Left ventricle myocardium inferior (tissue), 1 donor: ENCODE results near the gene AHCYL1. TPM values are rescaled to one million over a fixed set of nuclear protein-coding genes. Genes with fewer than 3 reads are reported as not detected.

Experiments used
- DNase-seq: peaks from one replicate; pipeline ENCODE4 v3.0.0-alpha.2; 2020
- H3K27ac ChIP-seq: fragments of 200-600 bp; replicated peaks from 2 replicates; pipeline ENCODE4 v1.8.0; 2021
- H3K27me3 ChIP-seq: fragments of 200-600 bp; 2 replicates; pipeline ENCODE4 v1.8.0; 2021; ENCODE audit warnings: low read depth
- H3K36me3 ChIP-seq: fragments of 200-600 bp; 2 replicates; pipeline ENCODE4 v1.8.0; 2021
- H3K4me1 ChIP-seq: fragments of 200-600 bp; 2 replicates; pipeline ENCODE4 v1.8.0; 2021
- H3K4me3 ChIP-seq: fragments of 200-600 bp; 2 replicates; pipeline ENCODE4 v1.8.0; 2021; ENCODE audit warnings: mild to moderate bottlenecking, moderate library complexity
- H3K9me3 ChIP-seq: fragments of 200-600 bp; replicated peaks from 2 replicates; pipeline ENCODE4 v1.8.0; 2021
- intact Hi-C: fragments of 100-400 bp; cut with micrococcal nuclease; formaldehyde crosslinking; loops from one replicate; pipeline ENCODE4 v1.11.0; 2022
- total RNA-seq: library from RNA; stranded (reverse); fragmentation: NEBNext Ultra II Directional; extraction: Animal tissue kit (Norgen Biotek cat#: 25700); gene quantifications from one replicate; pipeline ENCODE4 v1.2.1, GENCODE V29; 2021
- TF ChIP-seq, protein P1 (sequence below): fragments of 200-600 bp; IDR thresholded peaks from 2 replicates; pipeline ENCODE4 v1.8.0; 2021; ENCODE audit warnings: antibody characterized with exemption, mild to moderate bottlenecking, borderline replicate concordance
- donor health status: DM: no; HTN: yes; CAD: no; lungs with severe emphysema.

Gene AHCYL1
- total RNA-seq, 1 donor from 2014 or later: 45.2 TPM

DNA sequence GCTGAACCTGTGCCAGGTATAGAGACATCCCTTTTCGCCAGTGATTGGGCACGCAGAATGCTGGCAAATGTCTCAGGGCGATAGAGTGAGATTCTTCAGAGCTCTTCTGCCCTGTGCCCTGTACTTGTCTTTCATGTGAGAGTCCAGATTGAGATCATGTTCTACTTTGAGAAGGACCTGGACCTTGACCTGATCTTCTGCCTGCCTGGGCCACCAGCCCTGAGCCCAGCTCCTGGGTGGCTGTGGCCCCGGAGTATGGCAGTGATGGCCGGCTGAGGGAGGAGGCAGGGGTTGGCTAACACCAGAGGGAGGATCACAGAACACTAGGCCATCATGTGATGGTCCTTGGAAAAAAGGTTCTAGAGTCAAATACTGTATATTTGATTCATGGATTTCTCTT lies 63.7 kb downstream of the AHCYL1 start:
- no peaks in the 10 kb centered on the region for H3K9me3 ChIP-seq
- peaks cover 100% of the 10 kb centered on the region for H3K36me3 ChIP-seq
- H3K4me1 ChIP-seq: peaks cover 35% of the 10 kb centered on the region
- DNase-seq: no peak
- H3K27ac ChIP-seq: no peak overlapping the region
- H3K27me3 ChIP-seq: no peaks in the 10 kb centered on the region
- intact Hi-C loops: no loop called here
- TF ChIP-seq, protein P1, sequence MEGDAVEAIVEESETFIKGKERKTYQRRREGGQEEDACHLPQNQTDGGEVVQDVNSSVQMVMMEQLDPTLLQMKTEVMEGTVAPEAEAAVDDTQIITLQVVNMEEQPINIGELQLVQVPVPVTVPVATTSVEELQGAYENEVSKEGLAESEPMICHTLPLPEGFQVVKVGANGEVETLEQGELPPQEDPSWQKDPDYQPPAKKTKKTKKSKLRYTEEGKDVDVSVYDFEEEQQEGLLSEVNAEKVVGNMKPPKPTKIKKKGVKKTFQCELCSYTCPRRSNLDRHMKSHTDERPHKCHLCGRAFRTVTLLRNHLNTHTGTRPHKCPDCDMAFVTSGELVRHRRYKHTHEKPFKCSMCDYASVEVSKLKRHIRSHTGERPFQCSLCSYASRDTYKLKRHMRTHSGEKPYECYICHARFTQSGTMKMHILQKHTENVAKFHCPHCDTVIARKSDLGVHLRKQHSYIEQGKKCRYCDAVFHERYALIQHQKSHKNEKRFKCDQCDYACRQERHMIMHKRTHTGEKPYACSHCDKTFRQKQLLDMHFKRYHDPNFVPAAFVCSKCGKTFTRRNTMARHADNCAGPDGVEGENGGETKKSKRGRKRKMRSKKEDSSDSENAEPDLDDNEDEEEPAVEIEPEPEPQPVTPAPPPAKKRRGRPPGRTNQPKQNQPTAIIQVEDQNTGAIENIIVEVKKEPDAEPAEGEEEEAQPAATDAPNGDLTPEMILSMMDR: no peak
- no peak overlapping the region for H3K4me3 ChIP-seq

DNA sequence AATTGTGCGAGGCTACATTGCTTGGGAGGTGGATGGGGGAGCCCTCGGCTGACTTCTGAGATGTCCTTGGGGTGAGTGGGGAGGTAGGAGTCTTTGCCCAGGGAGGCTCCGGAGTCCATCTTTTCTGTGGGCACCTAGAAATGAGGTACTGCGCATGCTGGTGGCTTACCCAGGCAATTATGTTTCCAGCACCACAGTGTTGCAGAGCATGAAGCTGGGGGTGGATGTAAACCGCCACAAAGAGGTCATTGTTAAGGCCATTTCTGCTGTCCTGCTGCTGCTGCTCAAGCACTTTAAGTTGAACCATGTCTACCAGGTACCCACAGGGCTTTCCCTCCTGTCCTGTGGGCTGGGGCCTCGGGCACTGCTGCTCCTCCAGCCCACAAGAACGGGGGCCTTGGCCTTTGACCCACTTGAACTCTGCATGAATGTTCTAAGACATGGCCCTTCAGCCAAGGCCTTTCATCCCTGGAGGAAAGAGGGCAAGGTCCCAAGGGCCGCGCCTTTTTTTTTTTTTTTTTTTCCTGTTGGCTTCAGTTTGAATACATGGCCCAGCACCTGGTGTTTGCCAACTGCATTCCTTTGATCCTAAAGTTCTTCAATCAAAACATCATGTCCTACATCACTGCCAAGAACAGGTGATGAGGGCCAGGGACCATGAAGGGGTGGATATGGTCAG lies 64.5 kb downstream of the AHCYL1 start:
- no peak overlapping the region for H3K4me3 ChIP-seq
- no peaks in the 10 kb centered on the region for H3K9me3 ChIP-seq
- H3K27ac ChIP-seq: peak overlapping the region; percentile 69
- TF ChIP-seq, protein P1: no peak
- peaks cover 100% of the 10 kb centered on the region for H3K36me3 ChIP-seq
- DNase-seq: no peak
- H3K27me3 ChIP-seq: no peaks in the 10 kb centered on the region
- peaks cover 40% of the 10 kb centered on the region for H3K4me1 ChIP-seq
- intact Hi-C loops: no loop called here

DNA sequence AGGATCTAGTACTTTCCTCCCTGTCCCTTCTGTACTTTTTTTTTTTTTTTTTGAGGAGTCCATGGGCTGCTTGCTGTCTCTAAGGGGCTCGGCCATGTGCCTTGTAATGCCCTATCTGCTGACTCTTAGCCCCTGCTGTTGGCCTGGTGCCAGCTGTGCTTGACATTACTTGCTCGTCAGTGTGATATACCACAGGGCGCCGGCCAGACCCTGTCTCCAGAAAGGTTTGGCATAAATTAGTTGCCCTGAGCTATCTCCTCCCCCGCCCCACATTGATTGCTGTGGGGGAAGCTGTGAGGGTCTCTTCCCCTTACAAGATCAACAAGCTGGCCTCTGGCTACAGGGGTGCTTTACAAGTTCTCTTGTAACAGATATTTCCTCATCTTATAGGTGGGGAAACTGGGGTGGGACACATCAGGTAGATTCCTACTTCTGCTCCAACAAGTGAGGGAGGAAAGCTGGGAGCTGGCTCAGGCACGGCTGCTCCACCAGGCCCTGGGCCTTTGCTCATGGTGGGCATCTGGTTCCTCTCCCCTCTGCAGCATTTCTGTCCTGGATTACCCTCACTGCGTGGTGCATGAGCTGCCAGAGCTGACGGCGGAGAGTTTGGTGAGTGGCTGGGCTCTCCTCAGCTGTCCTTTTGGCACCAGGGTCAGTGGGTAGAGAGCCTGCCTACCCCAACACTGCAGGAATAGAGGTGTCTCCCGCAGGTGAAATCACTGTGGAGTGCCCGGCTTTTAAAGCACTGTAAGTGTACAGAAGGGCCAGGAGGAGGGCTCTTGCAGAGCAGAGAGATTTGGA lies 65.4 kb downstream of the AHCYL1 start:
- intact Hi-C loops: no loop called here

DNA sequence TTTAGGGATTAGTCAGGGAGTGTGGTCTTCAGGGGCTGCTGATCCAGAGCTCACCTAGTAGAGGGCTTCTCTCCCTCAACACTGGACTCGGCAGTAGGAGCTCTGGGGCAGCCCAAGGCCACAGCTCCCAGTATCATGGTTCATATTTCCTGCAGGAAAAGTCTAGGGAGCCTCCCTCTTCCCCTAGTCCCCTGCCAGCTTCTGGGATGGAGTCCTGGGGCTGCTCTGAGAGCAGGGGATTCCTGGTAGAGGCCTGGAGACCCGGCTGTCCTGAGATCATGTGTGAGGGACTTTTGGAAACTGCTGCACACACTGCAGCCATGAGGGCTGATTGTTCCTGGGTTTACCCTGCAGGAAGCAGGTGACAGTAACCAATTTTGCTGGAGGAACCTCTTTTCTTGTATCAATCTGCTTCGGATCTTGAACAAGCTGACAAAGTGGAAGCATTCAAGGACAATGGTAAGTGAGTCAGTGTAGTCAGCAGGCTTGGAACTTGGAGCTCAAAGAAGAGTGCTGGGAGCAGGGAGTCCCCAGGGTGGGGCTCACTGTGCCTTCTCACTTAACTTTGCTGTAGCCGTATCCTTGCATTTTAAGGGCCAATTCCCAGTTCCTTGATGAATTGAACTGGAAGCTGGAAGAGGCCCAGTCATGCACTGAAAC lies 66.2 kb downstream of the AHCYL1 start:
- Histone ChIP-seq H3K9me3 (no peaks in the 10 kb centered on the region), H3K4me1 (peaks cover 45% of the 10 kb centered on the region), H3K4me3 (no peak overlapping the region), H3K27ac (peak overlapping the region; percentile 69), H3K27me3 (no peaks in the 10 kb centered on the region), H3K36me3 (peaks cover 100% of the 10 kb centered on the region)
- intact Hi-C loops: no loop called here
- TF ChIP-seq, protein P1: no peak
- no peak for DNase-seq

More for the DNA sequence above, 65.4 kb downstream of the AHCYL1 start:
- no peak overlapping the region for H3K4me3 ChIP-seq
- H3K9me3 ChIP-seq: no peaks in the 10 kb centered on the region
- H3K27ac ChIP-seq: peak overlapping the region; percentile 69
- H3K27me3 ChIP-seq: no peaks in the 10 kb centered on the region
- DNase-seq: no peak
- H3K4me1 ChIP-seq: peaks cover 45% of the 10 kb centered on the region
- peaks cover 100% of the 10 kb centered on the region for H3K36me3 ChIP-seq
- TF ChIP-seq, protein P1: no peak

DNA sequence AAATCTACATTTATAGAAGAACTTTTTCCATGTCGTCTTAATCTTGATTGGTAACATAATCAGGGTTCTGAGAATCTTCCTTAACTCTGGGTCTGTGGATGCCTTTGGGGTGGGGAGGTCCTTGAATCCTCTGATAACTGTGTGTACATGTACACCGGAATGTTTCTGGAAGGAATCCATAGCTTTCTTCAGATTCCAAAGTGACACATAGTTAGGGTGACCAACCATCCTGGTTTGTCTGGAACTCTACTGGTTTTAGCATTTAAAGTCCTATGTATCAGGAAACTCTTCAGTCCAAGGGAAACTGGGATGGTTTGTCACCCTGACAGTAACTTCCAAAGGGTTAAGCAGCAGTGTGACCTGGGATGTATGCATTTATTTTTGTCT lies 66.7 kb downstream of the AHCYL1 start:
- Histone ChIP-seq H3K9me3 (no peaks in the 10 kb centered on the region), H3K4me3 (no peak overlapping the region), H3K27ac (peak overlapping the region; percentile 69), H3K36me3 (peaks cover 100% of the 10 kb centered on the region), H3K4me1 (peaks cover 47% of the 10 kb centered on the region), H3K27me3 (no peaks in the 10 kb centered on the region)
- no peak for DNase-seq
- intact Hi-C loops: no loop called here
- TF ChIP-seq, protein P1: no peak
